ENCODE measurements around the gene SCN8A. TPM values are rescaled to one million over a fixed set of nuclear protein-coding genes. Genes with fewer than 3 reads are reported as not detected.

Gene SCN8A
- total RNA-seq, 1 donor, result 33.7 TPM

GRCh38 chr12:51625370-51625769 lies 34.3 kb downstream of the SCN8A start:
- DNase-seq (ENCODE audit: low read depth), result no peak
- no peak overlapping the region for H3K4me3 ChIP-seq (ENCODE audit: low read depth, low read length)
- TF ChIP-seq, protein P1, sequence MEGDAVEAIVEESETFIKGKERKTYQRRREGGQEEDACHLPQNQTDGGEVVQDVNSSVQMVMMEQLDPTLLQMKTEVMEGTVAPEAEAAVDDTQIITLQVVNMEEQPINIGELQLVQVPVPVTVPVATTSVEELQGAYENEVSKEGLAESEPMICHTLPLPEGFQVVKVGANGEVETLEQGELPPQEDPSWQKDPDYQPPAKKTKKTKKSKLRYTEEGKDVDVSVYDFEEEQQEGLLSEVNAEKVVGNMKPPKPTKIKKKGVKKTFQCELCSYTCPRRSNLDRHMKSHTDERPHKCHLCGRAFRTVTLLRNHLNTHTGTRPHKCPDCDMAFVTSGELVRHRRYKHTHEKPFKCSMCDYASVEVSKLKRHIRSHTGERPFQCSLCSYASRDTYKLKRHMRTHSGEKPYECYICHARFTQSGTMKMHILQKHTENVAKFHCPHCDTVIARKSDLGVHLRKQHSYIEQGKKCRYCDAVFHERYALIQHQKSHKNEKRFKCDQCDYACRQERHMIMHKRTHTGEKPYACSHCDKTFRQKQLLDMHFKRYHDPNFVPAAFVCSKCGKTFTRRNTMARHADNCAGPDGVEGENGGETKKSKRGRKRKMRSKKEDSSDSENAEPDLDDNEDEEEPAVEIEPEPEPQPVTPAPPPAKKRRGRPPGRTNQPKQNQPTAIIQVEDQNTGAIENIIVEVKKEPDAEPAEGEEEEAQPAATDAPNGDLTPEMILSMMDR (IDR thresholded peaks at IDR 0.05; ENCODE audit: insufficient read depth, low read depth, low read length), result no peak

DNA sequence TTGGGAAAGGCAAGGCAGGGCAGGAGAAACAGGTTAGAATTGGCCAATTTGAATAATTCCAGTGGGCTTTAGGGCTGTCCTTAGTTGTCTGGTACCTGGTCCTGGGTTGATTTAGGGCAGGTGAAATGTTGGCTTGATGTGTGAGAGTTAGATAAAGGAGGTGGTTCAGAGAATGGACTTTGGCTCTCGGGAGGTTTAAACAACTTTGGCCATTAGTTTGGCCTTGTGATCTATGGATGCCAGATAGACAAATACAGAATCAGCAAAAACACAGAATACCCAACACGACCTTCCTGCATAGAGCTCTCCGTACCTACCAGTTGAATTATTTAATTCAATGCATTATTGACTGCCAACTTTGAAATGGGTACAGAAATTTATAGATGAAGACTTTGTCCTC lies 35.1 kb downstream of the SCN8A start:
- H3K4me3 ChIP-seq (ENCODE audit: low read depth, low read length), result no peak overlapping the region
- DNase-seq (ENCODE audit: low read depth), result no peak
- TF ChIP-seq, protein P1 (IDR thresholded peaks at IDR 0.05; ENCODE audit: insufficient read depth, low read depth, low read length), result no peak

DNA sequence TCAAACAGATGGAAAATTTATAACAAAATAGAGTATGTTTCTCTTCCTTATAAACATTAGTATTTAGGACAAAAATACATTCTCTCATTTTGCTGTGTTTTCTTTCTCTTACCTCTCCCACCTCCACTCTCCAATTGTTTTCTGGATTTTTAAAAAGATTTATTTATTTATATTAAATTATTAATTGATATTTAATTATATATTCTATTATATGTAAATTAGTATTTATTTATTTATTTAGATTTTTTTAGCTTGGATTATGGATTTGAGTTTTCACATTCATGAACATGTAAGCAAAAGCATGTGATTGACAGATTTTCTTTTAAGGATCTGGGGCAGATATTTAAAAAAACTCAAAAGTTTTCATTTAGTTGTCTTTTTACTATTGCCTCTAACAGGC lies 35.6 kb downstream of the SCN8A start:
- TF ChIP-seq, protein P1 (IDR thresholded peaks at IDR 0.05; ENCODE audit: insufficient read depth, low read depth, low read length), result no peak
- no peak overlapping the region for H3K4me3 ChIP-seq (ENCODE audit: low read depth, low read length)
- no peak for DNase-seq (ENCODE audit: low read depth)

GRCh38 chr12:51630256-51630880 lies 39.3 kb downstream of the SCN8A start:
- TF ChIP-seq, protein P1 (IDR thresholded peaks at IDR 0.05; ENCODE audit: insufficient read depth, low read depth, low read length), result no peak
- H3K4me3 ChIP-seq (ENCODE audit: low read depth, low read length), result no peak overlapping the region
- DNase-seq (ENCODE audit: low read depth), result no peak

- TF ChIP-seq, protein P1 (IDR thresholded peaks at IDR 0.05; ENCODE audit: insufficient read depth, low read depth, low read length), result no peak
- no peak overlapping the region for H3K4me3 ChIP-seq (ENCODE audit: low read depth, low read length)
- DNase-seq (ENCODE audit: low read depth), result no peak
Observed at GRCh38 chr12:51630986-51631385, 40.0 kb downstream of the SCN8A start.

DNA sequence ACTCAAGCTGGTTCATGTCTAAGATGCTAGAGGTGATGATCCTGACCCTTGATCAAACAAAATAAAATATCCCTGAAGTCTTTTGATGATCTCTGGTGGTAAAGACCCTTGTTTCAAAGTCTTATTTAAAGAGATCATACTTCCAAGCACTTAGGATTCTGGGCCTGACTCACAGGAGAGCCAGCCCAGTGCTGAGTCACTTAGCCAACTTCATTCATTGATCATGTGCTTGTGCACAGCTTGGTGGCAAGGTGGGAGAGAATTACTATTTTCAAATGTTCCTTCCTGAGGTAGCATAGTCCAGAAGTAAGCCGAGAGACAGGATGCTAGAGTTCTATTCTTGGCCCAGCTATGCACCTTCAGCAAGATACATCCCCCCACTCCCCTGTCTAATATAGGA lies 40.6 kb downstream of the SCN8A start:
- TF ChIP-seq, protein P1 (IDR thresholded peaks at IDR 0.05; ENCODE audit: insufficient read depth, low read depth, low read length), result no peak
- peak; percentile 46 for DNase-seq (ENCODE audit: low read depth)
- no peak overlapping the region for H3K4me3 ChIP-seq (ENCODE audit: low read depth, low read length)

GRCh38 chr12:51632623-51633022 lies 41.6 kb downstream of the SCN8A start:
- no peak overlapping the region for H3K4me3 ChIP-seq (ENCODE audit: low read depth, low read length)
- TF ChIP-seq, protein P1 (IDR thresholded peaks at IDR 0.05; ENCODE audit: insufficient read depth, low read depth, low read length), result no peak
- DNase-seq (ENCODE audit: low read depth), result no peak

All from fibroblast of villous mesenchyme (primary cell).